Measurements from ENCODE around the gene FGFR2.

The FGFR2 gene

DNA sequence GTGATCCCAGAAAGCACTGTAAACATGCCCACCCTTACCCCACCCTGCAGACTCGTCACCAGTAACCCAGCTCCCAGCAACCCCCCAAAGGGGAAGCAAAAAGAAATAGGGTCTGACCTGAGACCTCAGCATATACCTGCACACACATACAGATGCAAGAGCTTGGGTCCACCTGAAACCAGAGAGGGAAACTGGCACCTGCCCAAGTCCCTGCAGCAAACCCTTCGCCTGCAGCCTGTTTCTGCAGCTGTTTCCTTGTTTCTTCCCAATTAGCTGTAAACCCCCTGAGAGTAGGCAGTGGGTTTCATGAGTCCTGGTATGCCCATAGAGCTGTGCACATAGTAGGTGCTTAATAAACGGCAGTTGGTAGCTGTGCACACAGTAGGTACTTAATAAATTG, 140.5 kb downstream of the FGFR2 start:
- TF ChIP-seq CTCF (IDR thresholded peaks at IDR 0.05; ENCODE audit: insufficient read depth, missing control alignments): no peak
- FAIRE-seq (no peak), DNase-seq (ENCODE audit: insufficient read length, low spot score) (no peak)

DNA sequence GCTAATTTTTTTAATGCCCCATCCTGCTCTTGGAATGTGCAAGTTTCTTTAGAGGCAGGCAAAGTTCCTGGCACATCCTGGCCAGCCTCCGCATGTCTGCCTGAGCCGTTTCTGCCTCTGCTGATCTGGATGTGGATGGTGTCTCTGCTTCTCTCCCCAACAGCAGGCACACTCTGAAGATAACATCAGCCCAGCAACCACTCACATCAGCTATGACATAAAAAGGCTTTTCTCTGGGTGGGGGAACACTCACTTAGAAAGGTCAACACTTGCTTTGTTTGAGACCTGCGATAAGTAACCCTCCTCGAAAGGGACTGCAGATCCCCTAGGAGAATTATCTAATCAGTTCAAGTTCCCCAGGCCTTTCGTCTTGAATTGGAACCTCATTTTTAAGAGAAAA, 142.9 kb downstream of the FGFR2 start:
- no peak for TF ChIP-seq CTCF (IDR thresholded peaks at IDR 0.05; ENCODE audit: insufficient read depth, missing control alignments)
- DNase-seq (ENCODE audit: insufficient read length, low spot score) (no peak), FAIRE-seq (no peak)

DNA sequence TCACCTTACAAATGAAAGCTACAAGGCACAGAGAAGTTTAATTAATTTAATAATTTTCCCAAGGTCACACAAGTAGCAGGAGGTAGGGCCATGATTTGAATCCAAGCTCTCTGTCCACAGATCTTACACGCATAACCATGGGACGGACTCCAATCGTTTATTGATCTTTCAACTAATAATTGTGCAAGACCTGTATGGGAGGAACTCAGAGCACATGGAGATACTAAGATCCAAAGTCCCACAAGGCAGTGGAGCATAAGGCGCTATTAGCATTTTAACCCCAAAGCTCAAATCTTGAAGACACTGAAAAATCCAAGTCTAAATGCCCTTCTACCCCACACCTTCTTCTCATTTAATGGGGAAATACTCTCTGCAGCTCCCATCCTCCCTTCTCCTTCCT, 143.5 kb downstream of the FGFR2 start:
- FAIRE-seq (no peak), DNase-seq (ENCODE audit: insufficient read length, low spot score) (no peak)
- TF ChIP-seq CTCF (IDR thresholded peaks at IDR 0.05; ENCODE audit: insufficient read depth, missing control alignments): no peak

DNA sequence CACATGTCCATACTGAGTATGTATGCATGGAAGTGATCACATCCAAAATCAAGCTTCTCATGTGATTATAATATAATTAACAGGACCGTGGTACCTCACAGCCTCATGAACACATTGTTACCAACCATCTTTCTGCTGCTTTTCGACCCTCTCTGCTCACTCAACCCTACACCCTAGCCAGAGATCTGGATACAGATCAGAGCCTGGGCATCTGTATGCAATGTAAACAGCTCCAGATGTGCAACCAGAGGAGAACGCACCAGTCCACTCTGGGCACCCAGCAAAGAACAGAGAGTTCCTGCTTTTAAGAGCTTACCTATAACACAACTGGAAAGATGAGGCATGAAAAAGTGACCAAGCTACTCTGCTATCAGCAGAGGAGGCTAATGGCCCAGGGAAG, 145.1 kb downstream of the FGFR2 start:
- DNase-seq (ENCODE audit: insufficient read length, low spot score): no peak
- TF ChIP-seq CTCF (IDR thresholded peaks at IDR 0.05; ENCODE audit: insufficient read depth, missing control alignments): no peak
- no peak for FAIRE-seq

DNA sequence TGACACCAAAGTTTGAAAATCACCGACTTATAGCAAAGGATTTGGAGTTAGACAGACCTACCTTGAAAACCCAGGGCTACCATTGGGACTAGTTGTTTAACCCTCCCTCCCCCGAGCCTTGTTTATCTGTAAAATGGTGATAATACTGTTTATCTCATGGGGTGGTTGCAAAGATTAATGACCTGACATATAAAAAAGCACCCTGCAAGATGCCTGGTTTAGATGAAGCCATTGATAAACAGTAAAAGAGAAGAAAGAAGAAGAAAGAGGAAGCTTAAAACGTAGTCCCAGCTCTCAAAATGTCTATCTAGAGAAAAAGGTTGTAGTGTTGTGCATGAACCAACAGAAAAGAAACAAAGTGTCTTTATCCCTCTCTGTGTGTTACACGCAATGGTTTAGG, 145.7 kb downstream of the FGFR2 start:
- FAIRE-seq (no peak), DNase-seq (ENCODE audit: insufficient read length, low spot score) (no peak)
- no peak for TF ChIP-seq CTCF (IDR thresholded peaks at IDR 0.05; ENCODE audit: insufficient read depth, missing control alignments)

DNA sequence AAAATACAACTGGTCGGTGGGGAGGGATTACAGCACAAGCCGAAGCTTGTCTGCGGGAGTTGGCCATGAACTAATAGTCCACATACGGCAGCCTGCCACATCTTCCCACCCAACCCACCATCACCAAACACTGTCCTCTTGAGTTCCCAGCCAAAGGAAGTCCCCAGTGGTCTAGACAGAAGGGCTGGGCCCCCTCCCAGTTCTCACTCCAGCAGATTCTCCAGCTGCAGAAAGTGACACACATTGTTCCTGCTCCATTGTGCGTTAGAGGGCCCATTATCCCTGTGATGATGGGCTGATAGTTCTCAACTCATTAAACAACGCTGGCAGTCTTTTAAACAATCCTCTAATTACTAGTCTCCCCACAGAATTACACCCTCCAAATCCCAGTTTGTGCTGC, 148.0 kb downstream of the FGFR2 start:
- no peak for DNase-seq (ENCODE audit: insufficient read length, low spot score)
- FAIRE-seq: no peak
- TF ChIP-seq CTCF (IDR thresholded peaks at IDR 0.05; ENCODE audit: insufficient read depth, missing control alignments): no peak

- FAIRE-seq (no peak), DNase-seq (ENCODE audit: insufficient read length, low spot score) (no peak)
- no peak for TF ChIP-seq CTCF (IDR thresholded peaks at IDR 0.05; ENCODE audit: insufficient read depth, missing control alignments)
Observed at GRCh38 chr10:121449482-121449924, 148.7 kb downstream of the FGFR2 start.
